H1 (cell line): ENCODE measurements around the gene C9orf43. TPM values are rescaled to one million over a fixed set of nuclear protein-coding genes. Genes with fewer than 3 reads are reported as not detected.

Experiments
- ASH2L ChIP-seq: fragments of 200-600, 300-600 bp; sonication (generic); IDR thresholded peaks from one replicate; pipeline ENCODE4 v1.7.1; 2017; ENCODE audit warnings: low read length
- CREB1 ChIP-seq: IDR thresholded peaks from 2 replicates; pipeline ENCODE4 v1.6.1; 2012; ENCODE audit warnings: inconsistent platforms
- EGR1 ChIP-seq: IDR thresholded peaks from 2 replicates; pipeline ENCODE4 v1.6.1; 2011; ENCODE audit warnings: low read depth, low read length, borderline replicate concordance
- EZH2 ChIP-seq: fragments of 200-600 bp; sonication (generic); IDR thresholded peaks from 2 replicates; pipeline ENCODE4 v1.7.1; 2012; ENCODE audit warnings: low read depth, mild to moderate bottlenecking, moderate library complexity, low read length, inconsistent platforms; ENCODE audit not compliant: severe bottlenecking
- GTF2F1 ChIP-seq: IDR thresholded peaks from 2 replicates; pipeline ENCODE4 v1.6.1; 2012; ENCODE audit warnings: low read depth, low read length, improper control_type of control experiment, borderline replicate concordance
- HDAC2 ChIP-seq, 2 experiments: fragments of 300-600 bp in 1 of 2; sonication (generic) in 1 of 2; IDR thresholded peaks; 2 replicates each; pipeline ENCODE4 v1.6.1; 2011 to 2012; ENCODE audit warnings: low read depth in 2 of 2, low read length in 2 of 2, mild to moderate bottlenecking in 2 of 2, moderate library complexity in 2 of 2, borderline replicate concordance in 1 of 2, inconsistent platforms in 1 of 2
- JUND ChIP-seq: IDR thresholded peaks from 2 replicates; pipeline ENCODE4 v1.6.1; 2011; ENCODE audit warnings: mild to moderate bottlenecking, improper control_type of control experiment, low read length
- KDM5A ChIP-seq: fragments of 200-600 bp; IDR thresholded peaks from 2 replicates; pipeline ENCODE4 v1.7.1; 2012; ENCODE audit warnings: mild to moderate bottlenecking, low read length, inconsistent platforms, mixed read lengths
- PHF8 ChIP-seq: fragments of 200-600 bp; sonication (generic); conservative IDR thresholded peaks from 2 replicates; pipeline ENCODE4 v1.7.1; 2012; ENCODE audit warnings: low read depth, mild to moderate bottlenecking, inconsistent platforms, low read length, moderate library complexity
- POLR2A ChIP-seq, 2 experiments: IDR thresholded peaks; 1 replicate in 1 of 2; 2 replicates in 1 of 2; pipeline ENCODE4 v1.6.1; 2011; ENCODE audit warnings: low read depth in 2 of 2, low read length in 2 of 2, mild to moderate bottlenecking in 2 of 2; ENCODE audit errors: control extremely low read depth in 1 of 2
- POLR2AphosphoS5 ChIP-seq: IDR thresholded peaks from 2 replicates; pipeline ENCODE4 v1.6.1; 2011; ENCODE audit warnings: low read depth, low read length
- POU5F1 ChIP-seq: IDR thresholded peaks from 2 replicates; pipeline ENCODE4 v1.6.1; 2011; ENCODE audit warnings: low read depth, mild to moderate bottlenecking, low read length, moderate library complexity
- RBBP5 ChIP-seq: IDR thresholded peaks from 2 replicates; pipeline ENCODE4 v1.7.1; 2012; ENCODE audit warnings: low read depth, mild to moderate bottlenecking, inconsistent platforms, low read length, moderate library complexity, borderline replicate concordance
- SIN3A ChIP-seq, 2 experiments: IDR thresholded peaks in 1 of 2; conservative IDR thresholded peaks in 1 of 2; 2 replicates each; pipeline ENCODE4 v1.6.1; 2011 to 2012; ENCODE audit warnings: low read length in 2 of 2, improper control_type of control experiment in 1 of 2, low read depth in 1 of 2, mild to moderate bottlenecking in 1 of 2
- SRF ChIP-seq: IDR thresholded peaks from 2 replicates; pipeline ENCODE4 v1.6.1; 2011; ENCODE audit warnings: mild to moderate bottlenecking, low read depth, low read length, moderate library complexity
- TAF1 ChIP-seq: IDR thresholded peaks from 2 replicates; pipeline ENCODE4 v1.6.1; 2011; ENCODE audit warnings: mild to moderate bottlenecking, low read depth, low read length
- TAF7 ChIP-seq: optimal IDR thresholded peaks from 2 replicates; pipeline ENCODE3; 2011; ENCODE audit warnings: low read depth, mild to moderate bottlenecking, inconsistent platforms, low read length, moderate library complexity, borderline replicate concordance
- TCF12 ChIP-seq: IDR thresholded peaks from 2 replicates; pipeline ENCODE4 v1.6.1; 2011; ENCODE audit warnings: low read depth, mild to moderate bottlenecking, low read length
- YY1 ChIP-seq: IDR thresholded peaks from 2 replicates; pipeline ENCODE4 v1.6.1; 2011; ENCODE audit warnings: low read depth, mild to moderate bottlenecking, low read length
- polyA plus RNA-seq, 7 experiments: library from polyadenylated mRNA; depleted of rRNA in 3 of 7; stranded (reverse) in 5 of 7; unstranded in 2 of 7; fragments of >200 nt in 5 of 7; fragments of 200-250 nt in 2 of 7; gene quantifications; 1 replicate in 5 of 7; 2 replicates in 1 of 7; 4 replicates in 1 of 7; pipeline versions ENCODE4 v1.2.1 to v1.2.3, GENCODE V29; 2011 to 2013; ENCODE audit warnings: missing spikeins in 2 of 7, mixed read lengths in 2 of 7
- total RNA-seq: library from RNA; stranded (reverse); fragmentation: NEBNext Ultra II Directional; extraction: Animal tissue kit (Norgen Biotek cat#: 25700); gene quantifications from 2 replicates; pipeline ENCODE4 v1.2.1, GENCODE V29; 2021
- TF ChIP-seq, protein P1 (sequence below): IDR thresholded peaks from 2 replicates; pipeline ENCODE4 v1.6.1; 2011; ENCODE audit warnings: low read length, improper control_type of control experiment
- TF ChIP-seq, protein P2 (sequence below): IDR thresholded peaks from 2 replicates; pipeline ENCODE4 v1.6.1; 2011; ENCODE audit warnings: low read depth, mild to moderate bottlenecking, low read length; ENCODE audit not compliant: insufficient read depth
- TF ChIP-seq, protein P3 (sequence below): IDR thresholded peaks from 2 replicates; pipeline ENCODE4 v1.6.1; 2012; ENCODE audit warnings: inconsistent platforms

C9orf43 gene
- total and polyA plus RNA-seq, 2 of the 8 experiments (the other 6 are each of a cell fraction or from before 2014, with no cell fraction given), result 0.35 to 0.52 TPM

DNA sequence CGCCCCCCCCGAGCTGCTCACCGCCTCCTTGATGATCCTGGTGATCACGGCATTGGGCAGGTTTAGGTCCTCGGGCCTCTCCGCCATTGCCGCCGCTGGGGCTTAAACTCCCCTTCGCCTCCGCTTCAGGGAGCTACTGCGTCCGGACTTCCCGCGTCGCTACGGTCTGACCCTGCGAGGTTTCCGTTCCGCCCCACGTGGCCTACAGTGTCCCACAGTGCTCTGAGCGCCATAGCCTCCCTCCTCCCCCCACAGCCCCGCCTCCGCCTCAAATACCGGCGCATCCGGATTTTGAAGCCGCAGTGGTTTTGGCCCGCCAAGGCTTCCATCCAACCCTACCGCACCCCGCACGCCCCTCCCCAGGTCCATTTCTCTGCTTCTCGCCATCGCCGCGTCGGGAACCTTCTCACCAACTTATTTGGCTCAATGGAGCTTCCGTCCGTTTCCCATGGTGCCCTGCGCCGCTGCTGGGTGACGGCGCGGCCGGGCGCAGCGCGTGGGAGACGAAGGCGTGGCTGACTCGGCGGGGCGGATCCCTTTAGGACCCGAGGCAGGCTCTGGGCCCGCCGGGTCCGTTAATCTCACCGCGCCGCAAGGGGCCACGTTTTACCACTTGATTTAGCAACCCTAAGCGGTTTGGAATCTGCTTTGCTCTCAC lies at the start of gene C9orf43, which contains the start of gene POLE3 (continued):
- TF ChIP-seq, protein P1, sequence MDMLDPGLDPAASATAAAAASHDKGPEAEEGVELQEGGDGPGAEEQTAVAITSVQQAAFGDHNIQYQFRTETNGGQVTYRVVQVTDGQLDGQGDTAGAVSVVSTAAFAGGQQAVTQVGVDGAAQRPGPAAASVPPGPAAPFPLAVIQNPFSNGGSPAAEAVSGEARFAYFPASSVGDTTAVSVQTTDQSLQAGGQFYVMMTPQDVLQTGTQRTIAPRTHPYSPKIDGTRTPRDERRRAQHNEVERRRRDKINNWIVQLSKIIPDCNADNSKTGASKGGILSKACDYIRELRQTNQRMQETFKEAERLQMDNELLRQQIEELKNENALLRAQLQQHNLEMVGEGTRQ, result peak; percentile 84
- peak; percentile 76; the same call in 1 of the 2 replicates for TF ChIP-seq YY1
- TF ChIP-seq RBBP5, result peak; percentile 90; the same call in 1 of the 2 replicates
- TF ChIP-seq, protein P2, sequence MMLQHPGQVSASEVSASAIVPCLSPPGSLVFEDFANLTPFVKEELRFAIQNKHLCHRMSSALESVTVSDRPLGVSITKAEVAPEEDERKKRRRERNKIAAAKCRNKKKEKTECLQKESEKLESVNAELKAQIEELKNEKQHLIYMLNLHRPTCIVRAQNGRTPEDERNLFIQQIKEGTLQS, result no peak
- 0 out of 4 replicates have a peak, but pooled peaks of 1 of the 2 experiments have one; percentile 46 for TF ChIP-seq HDAC2 (IDR thresholded peaks at IDR 0.05; ENCODE audit: borderline replicate concordance in 1 of 2, low read depth in 2 of 2, low read length in 2 of 2)
- peak; percentile 87; the same call in 1 of the 2 replicates for TF ChIP-seq PHF8
- peak; percentile 91 for TF ChIP-seq POLR2AphosphoS5
- no peak for TF ChIP-seq SRF
- peak; percentile 38; the same call in 1 of the 2 replicates for TF ChIP-seq KDM5A
- TF ChIP-seq, protein P3, sequence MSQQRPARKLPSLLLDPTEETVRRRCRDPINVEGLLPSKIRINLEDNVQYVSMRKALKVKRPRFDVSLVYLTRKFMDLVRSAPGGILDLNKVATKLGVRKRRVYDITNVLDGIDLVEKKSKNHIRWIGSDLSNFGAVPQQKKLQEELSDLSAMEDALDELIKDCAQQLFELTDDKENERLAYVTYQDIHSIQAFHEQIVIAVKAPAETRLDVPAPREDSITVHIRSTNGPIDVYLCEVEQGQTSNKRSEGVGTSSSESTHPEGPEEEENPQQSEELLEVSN, result peak; percentile 70
- TF ChIP-seq TCF12, result 0 out of 2 replicates have a peak, but pooled peaks have one; percentile 4
- peak; percentile 74; the same call in 1 of the 2 replicates for TF ChIP-seq EGR1
- TF ChIP-seq CREB1, result peak; percentile 82
- TF ChIP-seq ASH2L, result peak; percentile 96
- TF ChIP-seq TAF7, result peak; percentile 65
- 0 out of 4 replicates have a peak, but pooled peaks have one; percentile 38 to 56 for TF ChIP-seq SIN3A (conservative IDR thresholded peaks at IDR 0.05 in 1 of 2, IDR thresholded peaks at IDR 0.05 in 1 of 2; ENCODE audit: low read depth in 1 of 2, low read length in 2 of 2)
- peak; percentile 64; the same call in 1 of the 2 replicates for TF ChIP-seq JUND
- peak; percentile 47; the same call in 1 of the 2 replicates for TF ChIP-seq GTF2F1
- TF ChIP-seq POU5F1, result no peak
- peak; percentile 90 for TF ChIP-seq POLR2A (IDR thresholded peaks at IDR 0.05; ENCODE audit: control extremely low read depth in 1 of 2, low read depth in 2 of 2, low read length in 2 of 2)
- no peak for TF ChIP-seq EZH2
- TF ChIP-seq TAF1, result peak; percentile 75
